Lower leg skin (tissue), 4 donors: ENCODE data around the gene CCL7. TPM values are rescaled to one million over a fixed set of nuclear protein-coding genes. Genes with fewer than 3 reads are reported as not detected.

Experiments
- DNase-seq, 2 donors: peaks; one replicate each; pipeline ENCODE4 v3.0.0-alpha.2; 2019; ENCODE audit warnings: low spot score in 2 of 2
- H3K4me3 ChIP-seq: fragments of 200-600 bp; sonication (generic); 2 replicates; pipeline ENCODE4 v1.5.1; 2017; ENCODE audit warnings: mild to moderate bottlenecking, low read depth; ENCODE audit not compliant: poor library complexity, severe bottlenecking
- CTCF ChIP-seq, 3 donors: fragments of 450-650 bp; IDR thresholded peaks; one replicate each; pipeline ENCODE4 v1.5.1; 2016; ENCODE audit warnings: antibody characterized with exemption in 3 of 3, mild to moderate bottlenecking in 3 of 3, moderate library complexity in 2 of 3
- POLR2A ChIP-seq, 2 donors: fragments of 450-650 bp; IDR thresholded peaks; one replicate each; pipeline ENCODE4 v1.6.1; 2016 to 2017; ENCODE audit warnings: antibody characterized with exemption in 2 of 2, mild to moderate bottlenecking in 1 of 2, moderate library complexity in 1 of 2
- WGBS, 2 donors: methylation state at CpG; one replicate each; pipeline ENCODE4 v1.1.5; 2018; 5-methylcytosine and 5-hydroxymethylcytosine counted together
- intact Hi-C: fragments of 100-400 bp; cut with DNase I; formaldehyde crosslinking; loops from one replicate; pipeline ENCODE4 v1.15.0; 2023; ENCODE audit warnings: low total_unique reads
- total RNA-seq, 4 donors: library from RNA; depleted of rRNA; stranded (reverse); fragments of >200 nt; gene quantifications; one replicate each; pipeline ENCODE4 v1.1.0, GENCODE V29; 2016

The CCL7 gene
- total RNA-seq, 4 donors from 2014 or later = not detected

- no peak for DNase-seq
- intact Hi-C loops = no loop called here
- no peak for TF ChIP-seq CTCF (IDR thresholded peaks at IDR 0.05)
- no peak for TF ChIP-seq POLR2A (IDR thresholded peaks at IDR 0.05)
- H3K4me3 ChIP-seq = no peak overlapping the region
- WGBS, 2 donors = 70 to 74% methylated on average over 5 of the region's 5 CpGs
These were observed 12.6 kb upstream of the CCL7 start for GRCh38 chr17:34257299-34257985.

DNA sequence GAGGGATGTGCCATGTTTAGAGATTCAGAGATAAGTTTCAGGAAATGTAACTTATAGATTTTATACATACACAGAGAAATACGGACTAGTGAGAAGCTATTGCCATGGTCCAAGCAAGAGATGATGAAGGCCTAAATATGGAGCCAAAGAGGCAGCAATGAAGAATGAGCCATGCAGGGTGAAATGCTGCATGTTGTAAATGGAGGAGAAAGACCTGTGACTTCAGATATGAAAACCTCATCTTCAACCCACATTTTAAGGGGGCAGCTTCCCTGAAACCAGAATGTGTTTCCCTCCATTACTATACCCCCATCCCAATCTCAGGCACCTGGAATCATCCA is 12.1 kb upstream of the CCL7 start:
- intact Hi-C loops = no loop called here
- WGBS, 2 donors = 52 to 76% methylated on average over 1 of the region's 1 CpG
- DNase-seq = no peak
- no peak overlapping the region for H3K4me3 ChIP-seq
- TF ChIP-seq POLR2A (IDR thresholded peaks at IDR 0.05) (no peak), CTCF (IDR thresholded peaks at IDR 0.05) (no peak)

DNA sequence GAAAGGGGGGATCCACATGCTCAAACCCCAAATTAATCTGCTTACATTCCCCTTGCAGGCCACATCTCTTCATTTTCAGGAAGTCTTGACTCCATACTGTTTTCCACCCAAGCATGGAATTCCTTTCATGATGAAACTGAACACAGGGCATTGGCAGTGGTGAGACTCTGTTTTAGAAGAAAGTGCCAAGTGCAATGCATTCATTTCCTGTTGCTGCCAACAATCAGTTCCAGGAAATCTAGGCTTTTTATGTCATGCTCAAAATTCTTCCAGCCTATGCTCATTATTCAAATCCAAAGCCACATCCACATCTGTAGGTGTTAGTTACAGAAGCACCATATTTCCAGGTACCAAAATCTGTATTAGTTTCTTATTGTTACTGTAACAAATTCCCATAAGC is 10.9 kb upstream of the CCL7 start:
- TF ChIP-seq CTCF (IDR thresholded peaks at IDR 0.05) = no peak
- no peak for TF ChIP-seq POLR2A (IDR thresholded peaks at IDR 0.05)
- no peak for DNase-seq
- intact Hi-C loops = no loop called here
- no peak overlapping the region for H3K4me3 ChIP-seq

DNA sequence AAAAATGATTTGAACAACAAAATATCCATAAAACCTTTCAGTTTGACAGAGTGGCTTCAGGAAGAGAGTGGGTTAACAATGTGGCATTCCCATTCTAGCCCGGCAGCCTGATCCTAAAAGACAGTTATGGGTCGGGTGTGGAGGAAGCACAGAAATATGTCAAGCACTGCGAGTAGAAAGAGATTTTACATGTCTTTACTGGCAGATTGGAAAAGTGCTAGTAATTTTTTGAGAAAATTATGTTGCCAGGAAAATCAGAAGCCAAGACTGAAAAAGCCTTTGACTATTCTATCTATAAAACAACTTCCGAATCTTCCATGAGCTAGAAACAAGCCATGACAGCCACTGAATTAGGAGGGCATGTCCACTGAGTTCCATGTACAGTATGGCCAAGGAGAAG is 9.2 kb upstream of the CCL7 start:
- WGBS, 2 donors = 22 to 28% methylated on average over 4 of the region's 4 CpGs
- DNase-seq = no peak
- no peak for TF ChIP-seq POLR2A (IDR thresholded peaks at IDR 0.05)
- TF ChIP-seq CTCF (IDR thresholded peaks at IDR 0.05) = no peak
- intact Hi-C loops = no loop called here
- no peak overlapping the region for H3K4me3 ChIP-seq

GRCh38 chr17:34261568-34262337 is 8.3 kb upstream of the CCL7 start:
- 75 to 85% methylated on average over 5 of the region's 5 CpGs for WGBS, 2 donors
- TF ChIP-seq CTCF (IDR thresholded peaks at IDR 0.05) (no peak), POLR2A (IDR thresholded peaks at IDR 0.05) (no peak)
- H3K4me3 ChIP-seq = no peak overlapping the region
- intact Hi-C loops = no loop called here
- no peak for DNase-seq
